ENCODE data around the gene SEMA3E. TPM values are rescaled to one million over a fixed set of nuclear protein-coding genes. Genes with fewer than 3 reads are reported as not detected.

The SEMA3E gene
- polyA plus RNA-seq, 1 donor from 2014 or later, result 0.98 TPM

DNA sequence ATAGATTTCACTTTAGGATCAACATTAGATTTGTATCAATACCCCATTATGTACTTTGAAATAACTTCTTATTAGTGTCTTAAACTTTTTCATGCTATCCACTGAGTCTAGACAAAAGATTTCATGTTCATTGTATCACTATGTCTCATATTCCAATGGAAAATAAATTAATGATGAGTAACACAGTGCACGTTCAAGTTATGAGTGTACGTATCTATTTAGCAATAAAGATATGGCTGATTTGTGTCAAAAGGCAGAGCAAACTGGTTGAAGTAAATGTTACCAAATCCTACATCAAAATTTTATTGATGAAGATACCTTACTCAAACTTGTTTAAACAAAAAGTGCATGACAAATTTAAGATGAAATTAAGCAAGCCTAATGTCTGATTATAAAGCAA, 102.4 kb downstream of the SEMA3E start:
- H3F3A ChIP-seq (ENCODE audit: insufficient read depth, low read length, poor library complexity, severe bottlenecking), result no peaks in the 10 kb centered on the region
- H3K9me3 ChIP-seq (ENCODE audit: low read length), result no peaks in the 10 kb centered on the region
- H4K20me1 ChIP-seq (ENCODE audit: insufficient read depth), result no peaks in the 10 kb centered on the region
- no peak overlapping the region for H3K4me2 ChIP-seq (ENCODE audit: low read length)
- H3K9me2 ChIP-seq (ENCODE audit: insufficient read depth, low read length), result no peaks in the 10 kb centered on the region
- H3K27ac ChIP-seq (ENCODE audit: low read length), result no peak overlapping the region
- no peak for TF ChIP-seq SMC3 (conservative IDR thresholded peaks at IDR 0.05; ENCODE audit: poor library complexity)
- TF ChIP-seq MXI1 (conservative IDR thresholded peaks at IDR 0.05; ENCODE audit: poor library complexity, severe bottlenecking), result no peak
- no peaks in the 10 kb centered on the region for H3K36me3 ChIP-seq (ENCODE audit: insufficient read depth, low read length)
- no peak overlapping the region for H3K4me3 ChIP-seq (ENCODE audit: low read length)
- H2AFZ ChIP-seq (ENCODE audit: low read depth, low read length), result no peak overlapping the region
- no peaks in the 10 kb centered on the region for H3K79me2 ChIP-seq (replicated peaks; ENCODE audit: insufficient read depth, low read length)
- no peak overlapping the region for H3K9ac ChIP-seq (ENCODE audit: low read length)
- no peaks in the 10 kb centered on the region for H3K27me3 ChIP-seq (ENCODE audit: insufficient read depth, low read depth, low read length)

DNA sequence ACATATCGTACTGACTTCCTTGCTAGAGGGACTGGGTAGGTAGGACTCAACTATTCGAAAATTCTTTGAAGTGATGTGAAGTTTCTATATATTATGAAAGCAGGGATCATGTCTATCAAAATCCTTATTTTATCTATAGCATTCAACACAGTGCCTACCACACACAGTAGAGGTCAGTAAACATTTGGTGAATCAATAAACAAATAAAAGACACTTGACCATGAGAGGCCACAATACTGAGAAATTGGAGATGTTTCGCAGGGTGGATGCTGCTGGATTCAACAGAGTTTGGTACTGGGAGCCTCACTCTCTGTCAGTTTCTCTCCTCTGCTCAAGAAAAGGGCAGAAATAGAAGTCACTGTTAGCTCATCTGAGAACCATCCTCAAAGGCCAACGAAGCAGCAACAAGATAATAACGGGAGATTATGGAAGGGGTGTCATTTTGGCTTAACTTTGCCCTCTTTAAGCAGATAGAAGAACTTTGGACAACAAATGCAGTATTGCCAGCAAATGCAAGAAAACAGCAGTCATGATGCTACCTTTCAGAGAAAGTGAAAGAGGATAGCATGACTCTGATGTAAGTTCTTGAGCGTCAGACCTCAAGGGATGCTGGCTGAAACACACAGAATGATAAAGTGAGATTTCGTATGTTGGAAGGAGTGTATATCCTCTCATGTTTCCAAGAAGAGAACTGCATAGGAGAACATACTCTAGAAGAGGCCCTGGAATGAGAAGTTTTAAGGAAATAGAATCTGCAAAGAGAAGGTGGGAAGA, 107.6 kb downstream of the SEMA3E start:
- no peaks in the 10 kb centered on the region for H3K9me2 ChIP-seq (ENCODE audit: insufficient read depth, low read length)
- H3K36me3 ChIP-seq (ENCODE audit: insufficient read depth, low read length), result no peaks in the 10 kb centered on the region
- no peaks in the 10 kb centered on the region for H3K79me2 ChIP-seq (replicated peaks; ENCODE audit: insufficient read depth, low read length)
- no peaks in the 10 kb centered on the region for H3K9me3 ChIP-seq (ENCODE audit: low read length)
- no peak overlapping the region for H3K4me2 ChIP-seq (ENCODE audit: low read length)
- H3K9ac ChIP-seq (ENCODE audit: low read length), result no peak overlapping the region
- TF ChIP-seq REST (IDR thresholded peaks at IDR 0.05; ENCODE audit: borderline replicate concordance) (no peak), MXI1 (conservative IDR thresholded peaks at IDR 0.05; ENCODE audit: poor library complexity, severe bottlenecking) (no peak), EP300 (conservative IDR thresholded peaks at IDR 0.05; ENCODE audit: poor library complexity, severe bottlenecking) (no peak), EZH2 (IDR thresholded peaks at IDR 0.05; ENCODE audit: borderline replicate concordance, insufficient read depth, low read length, poor library complexity, severe bottlenecking) (no peak), TAF1 (IDR thresholded peaks at IDR 0.05; ENCODE audit: low read depth) (no peak), RAD21 (conservative IDR thresholded peaks at IDR 0.05) (no peak), SMC3 (conservative IDR thresholded peaks at IDR 0.05; ENCODE audit: poor library complexity) (no peak)
- TF ChIP-seq, protein P1, sequence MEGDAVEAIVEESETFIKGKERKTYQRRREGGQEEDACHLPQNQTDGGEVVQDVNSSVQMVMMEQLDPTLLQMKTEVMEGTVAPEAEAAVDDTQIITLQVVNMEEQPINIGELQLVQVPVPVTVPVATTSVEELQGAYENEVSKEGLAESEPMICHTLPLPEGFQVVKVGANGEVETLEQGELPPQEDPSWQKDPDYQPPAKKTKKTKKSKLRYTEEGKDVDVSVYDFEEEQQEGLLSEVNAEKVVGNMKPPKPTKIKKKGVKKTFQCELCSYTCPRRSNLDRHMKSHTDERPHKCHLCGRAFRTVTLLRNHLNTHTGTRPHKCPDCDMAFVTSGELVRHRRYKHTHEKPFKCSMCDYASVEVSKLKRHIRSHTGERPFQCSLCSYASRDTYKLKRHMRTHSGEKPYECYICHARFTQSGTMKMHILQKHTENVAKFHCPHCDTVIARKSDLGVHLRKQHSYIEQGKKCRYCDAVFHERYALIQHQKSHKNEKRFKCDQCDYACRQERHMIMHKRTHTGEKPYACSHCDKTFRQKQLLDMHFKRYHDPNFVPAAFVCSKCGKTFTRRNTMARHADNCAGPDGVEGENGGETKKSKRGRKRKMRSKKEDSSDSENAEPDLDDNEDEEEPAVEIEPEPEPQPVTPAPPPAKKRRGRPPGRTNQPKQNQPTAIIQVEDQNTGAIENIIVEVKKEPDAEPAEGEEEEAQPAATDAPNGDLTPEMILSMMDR (IDR thresholded peaks at IDR 0.05; ENCODE audit: poor library complexity, severe bottlenecking), result no peak
- no peak overlapping the region for H3K4me3 ChIP-seq (ENCODE audit: low read length)
- H3F3A ChIP-seq (ENCODE audit: insufficient read depth, low read length, poor library complexity, severe bottlenecking), result no peaks in the 10 kb centered on the region
- H3K27ac ChIP-seq (ENCODE audit: low read length), result no peak overlapping the region
- H3K27me3 ChIP-seq (ENCODE audit: insufficient read depth, low read depth, low read length), result no peaks in the 10 kb centered on the region
- no peak overlapping the region for H2AFZ ChIP-seq (ENCODE audit: low read depth, low read length)
- no peaks in the 10 kb centered on the region for H4K20me1 ChIP-seq (ENCODE audit: insufficient read depth)

Measured in neural cell (in vitro differentiated cells).